ENCODE measurements around the gene ARVCF. TPM values are rescaled to one million over a fixed set of nuclear protein-coding genes. Genes with fewer than 3 reads are reported as not detected.

Gene ARVCF
- total RNA-seq, 4 donors from 2014 or later = 25.2 to 53.7 (median 38.1) TPM

DNA sequence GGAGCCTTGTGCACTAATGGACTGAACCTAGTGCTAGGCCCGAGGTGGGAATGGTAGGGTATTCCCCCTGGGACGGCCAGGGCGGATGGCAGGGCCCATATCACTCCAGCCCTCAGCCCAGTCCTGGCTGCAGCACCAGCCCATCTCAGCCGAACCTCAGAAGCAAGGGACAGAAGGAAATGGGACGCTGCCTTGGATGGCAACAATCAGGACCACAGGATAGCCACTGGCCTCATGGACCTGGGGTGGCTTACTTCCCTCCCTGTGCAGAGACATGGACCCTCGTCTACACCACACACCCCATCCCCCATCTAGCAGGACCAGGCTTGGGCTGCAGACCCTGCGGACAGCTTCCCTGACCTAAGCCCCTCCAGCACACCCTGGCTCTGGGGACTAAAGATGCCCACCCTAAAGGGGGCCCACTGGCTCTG lies 24.1 kb downstream of the ARVCF start:
- intact Hi-C loops (cut with DNase I; ENCODE audit: low total_unique reads) = no loop called here
- H3K4me3 ChIP-seq (ENCODE audit: low read depth, poor library complexity, severe bottlenecking) = no peak overlapping the region
- TF ChIP-seq POLR2A (IDR thresholded peaks at IDR 0.05) = no peak
- TF ChIP-seq, protein P1, sequence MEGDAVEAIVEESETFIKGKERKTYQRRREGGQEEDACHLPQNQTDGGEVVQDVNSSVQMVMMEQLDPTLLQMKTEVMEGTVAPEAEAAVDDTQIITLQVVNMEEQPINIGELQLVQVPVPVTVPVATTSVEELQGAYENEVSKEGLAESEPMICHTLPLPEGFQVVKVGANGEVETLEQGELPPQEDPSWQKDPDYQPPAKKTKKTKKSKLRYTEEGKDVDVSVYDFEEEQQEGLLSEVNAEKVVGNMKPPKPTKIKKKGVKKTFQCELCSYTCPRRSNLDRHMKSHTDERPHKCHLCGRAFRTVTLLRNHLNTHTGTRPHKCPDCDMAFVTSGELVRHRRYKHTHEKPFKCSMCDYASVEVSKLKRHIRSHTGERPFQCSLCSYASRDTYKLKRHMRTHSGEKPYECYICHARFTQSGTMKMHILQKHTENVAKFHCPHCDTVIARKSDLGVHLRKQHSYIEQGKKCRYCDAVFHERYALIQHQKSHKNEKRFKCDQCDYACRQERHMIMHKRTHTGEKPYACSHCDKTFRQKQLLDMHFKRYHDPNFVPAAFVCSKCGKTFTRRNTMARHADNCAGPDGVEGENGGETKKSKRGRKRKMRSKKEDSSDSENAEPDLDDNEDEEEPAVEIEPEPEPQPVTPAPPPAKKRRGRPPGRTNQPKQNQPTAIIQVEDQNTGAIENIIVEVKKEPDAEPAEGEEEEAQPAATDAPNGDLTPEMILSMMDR (IDR thresholded peaks at IDR 0.05) = no peak
- 90 to 95% methylated on average over 6 to 7 of the region's 7 CpGs for WGBS, 2 donors
- DNase-seq (ENCODE audit: low spot score in 2 of 2) = no peak

DNA sequence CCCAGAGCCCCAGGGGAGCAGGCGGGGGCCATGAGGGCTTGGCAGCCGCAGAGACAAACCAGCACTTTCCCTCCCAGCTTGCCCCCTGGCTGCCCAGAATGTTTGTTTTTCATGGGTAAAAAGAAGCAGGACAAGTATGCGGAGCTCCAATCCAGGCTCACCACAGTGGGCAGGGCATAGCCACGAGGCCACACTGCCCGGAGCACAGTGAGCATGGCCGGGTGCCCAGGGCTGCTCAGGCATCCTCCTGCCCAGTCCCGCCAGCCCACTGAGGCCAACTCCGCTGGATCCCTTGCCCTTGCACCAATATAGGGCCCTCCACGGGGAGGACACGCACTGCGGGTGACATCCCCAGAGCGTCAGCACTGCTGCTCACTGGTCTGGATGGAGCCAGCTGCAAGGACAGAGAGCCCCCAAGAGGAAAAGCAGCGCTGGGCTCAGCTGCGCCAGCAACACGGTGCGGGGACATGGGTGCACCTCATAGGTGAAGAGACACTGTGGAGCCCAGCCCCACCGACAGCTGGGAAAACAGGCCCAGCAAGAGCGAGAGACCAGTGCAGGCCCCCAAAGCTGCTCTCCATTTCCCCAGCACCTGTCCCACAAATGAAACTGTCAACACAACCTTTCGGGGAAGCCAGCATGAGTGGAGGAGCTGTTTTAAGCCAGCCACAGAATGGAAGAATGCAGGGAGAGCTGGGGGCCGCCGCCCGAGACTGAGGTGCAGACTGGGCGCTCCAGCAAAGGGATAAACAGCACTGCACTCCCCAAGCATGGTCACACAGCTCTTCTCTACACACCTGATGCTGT lies 24.8 kb downstream of the ARVCF start:
- H3K4me3 ChIP-seq (ENCODE audit: low read depth, poor library complexity, severe bottlenecking) = no peak overlapping the region
- DNase-seq (ENCODE audit: low spot score in 2 of 2) = no peak
- 78 to 89% methylated on average over 19 to 22 of the region's 23 CpGs for WGBS, 2 donors
- intact Hi-C loops (cut with DNase I; ENCODE audit: low total_unique reads) = no loop called here
- TF ChIP-seq POLR2A (IDR thresholded peaks at IDR 0.05) = no peak
- TF ChIP-seq, protein P1 (IDR thresholded peaks at IDR 0.05) = no peak

DNA sequence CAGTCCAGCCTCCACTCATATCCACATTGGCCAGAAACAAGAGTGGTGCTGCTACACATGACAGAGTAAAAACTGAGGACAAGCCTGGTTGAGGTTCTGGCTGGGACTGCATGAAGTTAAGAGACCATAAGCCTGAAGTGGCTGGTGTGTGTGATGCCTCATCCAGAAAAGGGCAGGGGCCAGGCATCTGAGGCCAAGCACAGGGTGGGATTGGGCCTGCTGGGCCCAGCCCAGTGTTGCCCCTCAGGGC lies 25.3 kb downstream of the ARVCF start:
- TF ChIP-seq, protein P1 (IDR thresholded peaks at IDR 0.05) = no peak
- no peak for TF ChIP-seq POLR2A (IDR thresholded peaks at IDR 0.05)

DNA sequence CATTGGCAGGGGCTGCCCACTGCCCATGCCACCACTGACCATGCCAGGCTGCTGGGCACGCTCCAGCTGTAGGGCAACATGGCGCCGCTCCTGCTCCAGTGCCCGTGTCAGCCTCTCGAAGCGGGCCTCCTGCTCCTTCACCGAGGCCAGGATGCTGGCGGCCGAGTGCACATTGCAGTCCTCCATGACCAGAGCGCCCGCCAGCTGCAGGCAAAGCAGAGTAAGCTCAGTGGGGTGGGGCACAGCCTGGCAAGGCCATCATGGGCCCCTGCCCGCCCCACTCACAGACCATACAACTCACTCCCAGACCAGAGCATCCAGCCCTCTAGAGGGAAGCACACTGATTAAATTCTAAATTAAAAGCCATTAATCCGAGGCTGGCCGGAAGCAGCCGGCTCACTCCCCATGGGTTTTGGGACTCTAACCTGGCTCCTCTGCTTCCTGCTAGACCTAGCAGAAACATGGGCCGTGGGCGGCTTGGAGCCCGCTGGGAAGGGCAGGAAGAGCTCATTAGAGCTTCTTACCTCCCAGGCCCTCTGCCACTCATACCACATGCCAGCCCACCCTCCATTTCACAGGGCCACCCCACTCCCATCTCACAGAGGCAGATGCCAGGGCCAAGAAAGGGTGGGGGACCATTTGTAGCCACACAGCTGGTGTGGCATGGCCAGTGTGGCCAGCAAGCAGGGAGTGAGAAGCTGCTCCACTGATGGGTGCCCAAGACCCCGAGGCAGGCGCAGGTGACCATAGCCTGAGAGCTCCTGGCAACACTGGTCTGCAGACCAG lies 25.8 kb downstream of the ARVCF start:
- 94 to 97% methylated on average over 18 to 19 of the region's 20 CpGs for WGBS, 2 donors
- intact Hi-C loops (cut with DNase I; ENCODE audit: low total_unique reads) = no loop called here
- H3K4me3 ChIP-seq (ENCODE audit: low read depth, poor library complexity, severe bottlenecking) = no peak overlapping the region
- DNase-seq (ENCODE audit: low spot score in 2 of 2) = no peak
- no peak for TF ChIP-seq POLR2A (IDR thresholded peaks at IDR 0.05)
- TF ChIP-seq, protein P1 (IDR thresholded peaks at IDR 0.05) = no peak

More for the DNA sequence above, 25.3 kb downstream of the ARVCF start:
- intact Hi-C loops (cut with DNase I; ENCODE audit: low total_unique reads) = no loop called here
- H3K4me3 ChIP-seq (ENCODE audit: low read depth, poor library complexity, severe bottlenecking) = no peak overlapping the region
- DNase-seq (ENCODE audit: low spot score in 2 of 2) = no peak

DNA sequence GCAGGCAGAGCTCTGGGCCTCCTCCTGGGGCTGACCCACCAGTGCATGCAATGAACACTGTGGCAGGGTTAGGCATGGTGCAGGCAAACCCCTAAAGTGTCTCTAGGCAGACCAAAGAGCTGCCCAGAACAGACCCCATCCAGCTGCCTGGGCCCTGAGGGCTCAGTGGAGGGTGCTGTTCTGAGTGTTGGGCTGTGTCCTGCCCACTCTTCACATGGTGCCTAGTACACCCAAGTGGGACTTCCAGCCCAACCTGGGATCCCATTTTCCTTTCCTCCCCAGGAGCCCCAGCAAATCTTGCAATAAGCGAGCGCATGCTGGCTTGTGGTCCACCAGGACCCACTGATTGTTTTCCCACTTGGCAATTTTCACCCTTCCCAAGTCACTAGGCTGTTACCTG lies 26.4 kb downstream of the ARVCF start:
- no peak for TF ChIP-seq POLR2A (IDR thresholded peaks at IDR 0.05)
- TF ChIP-seq, protein P1 (IDR thresholded peaks at IDR 0.05) = no peak
- intact Hi-C loops (cut with DNase I; ENCODE audit: low total_unique reads) = no loop called here
- no peak for DNase-seq (ENCODE audit: low spot score in 2 of 2)
- WGBS, 2 donors = 76 to 81% methylated on average over 2 of the region's 2 CpGs
- no peak overlapping the region for H3K4me3 ChIP-seq (ENCODE audit: low read depth, poor library complexity, severe bottlenecking)
